K562 (cell line): ENCODE results near the gene VPS13D. TPM values are rescaled to one million over a fixed set of nuclear protein-coding genes. Genes with fewer than 3 reads are reported as not detected.

ENCODE experiments used
- ATAC-seq: fragments of 200-7000 bp; cut with Tn5 transposase; 3 replicates; pipeline ENCODE4 v1.9.1; 2020; ENCODE audit warnings: moderate library complexity
- BruUV-seq: library from RNA; stranded (reverse); fragments of 400-500 nt; replicated peaks from 2 replicates; lab custom pipeline; 2021; lab: Mats Ljungman, UMichigan
- CTCF ChIA-PET: fragments of 300-600 bp; formaldehyde crosslinking; extraction: SDS; loops from one replicate; lab custom pipeline; 2021; ENCODE audit warnings: low intra/inter-chr PET ratio; lab: Yijun Ruan, JAX
- POLR2A ChIA-PET: fragments of 300-600, 350-650 bp; sonication (Branson Sonifier 250); formaldehyde crosslinking; extraction: SDS; loops from one replicate; lab custom pipeline; 2021; ENCODE audit warnings: antibody characterized with exemption, inconsistent platforms; lab: Yijun Ruan, JAX
- DNase-seq, 4 experiments: peaks; one replicate each; pipeline versions ENCODE4 v3.0.0 to v3.0.0-alpha.2; 2011 to 2018; ENCODE audit warnings: low spot score in 3 of 4, mixed read lengths in 3 of 4; ENCODE audit errors: extremely low read depth in 1 of 4
- FAIRE-seq: peaks from 2 replicates; lab custom pipeline; 2011; peaks lifted over from hg19 to GRCh38; lab: Jason Lieb, UNC
- H2AFZ ChIP-seq: 2 replicates; pipeline ENCODE4 v1.6.0; 2011; ENCODE audit warnings: low read depth, low read length, control low read depth, inconsistent platforms
- H3K27ac ChIP-seq: fragments of 200-600 bp; 3 replicates; pipeline ENCODE4 v1.8.0; 2011; ENCODE audit warnings: low read depth, mild to moderate bottlenecking, control low read depth, inconsistent platforms, low read length, moderate library complexity, mixed read lengths; ENCODE audit errors: extremely low read depth
- H3K27me3 ChIP-seq, 2 experiments: fragments of 300-600 bp in 1 of 2; 2 replicates in 1 of 2; 3 replicates in 1 of 2; pipeline versions ENCODE4 v1.6.0 to v1.8.0; 2011; ENCODE audit warnings: inconsistent platforms in 2 of 2, low read length in 2 of 2, mild to moderate bottlenecking in 1 of 2, mixed read lengths in 1 of 2, moderate library complexity in 1 of 2; ENCODE audit not compliant: control insufficient read depth in 2 of 2, insufficient read depth in 2 of 2
- H3K36me3 ChIP-seq: fragments of 300-600 bp; 3 replicates; pipeline ENCODE4 v1.8.0; 2011; ENCODE audit warnings: mild to moderate bottlenecking, low read length, inconsistent platforms; ENCODE audit not compliant: control insufficient read depth, insufficient read depth
- H3K4me1 ChIP-seq, 2 experiments: fragments of 200-600 bp in 1 of 2; replicated peaks in 1 of 2; 2 replicates in 1 of 2; 3 replicates in 1 of 2; pipeline versions ENCODE4 v1.5.1 to v1.8.0; 2011; ENCODE audit warnings: inconsistent platforms in 2 of 2, low read length in 2 of 2, mild to moderate bottlenecking in 1 of 2, mixed read lengths in 1 of 2, moderate library complexity in 1 of 2; ENCODE audit not compliant: control insufficient read depth in 2 of 2, insufficient read depth in 2 of 2
- H3K4me2 ChIP-seq: 2 replicates; pipeline ENCODE4 v1.6.1; 2011; ENCODE audit warnings: low read length, control low read depth, inconsistent platforms, mixed read lengths; ENCODE audit not compliant: insufficient read depth
- H3K4me3 ChIP-seq: fragments of 200-600 bp; sonication (generic), shearing (Covaris generic); 2 replicates; pipeline ENCODE4 v1.5.1; 2016; ENCODE audit warnings: control low read depth, inconsistent platforms
- H3K79me2 ChIP-seq: fragments of 200-600 bp; 3 replicates; pipeline ENCODE4 v1.8.0; 2011; ENCODE audit warnings: low read length, inconsistent platforms; ENCODE audit not compliant: control insufficient read depth, insufficient read depth
- H3K9ac ChIP-seq, 2 experiments: 2 replicates each; pipeline versions ENCODE4 v1.6.0 to v1.6.1; 2011; ENCODE audit warnings: low read depth in 2 of 2, low read length in 2 of 2, control low read depth in 1 of 2, inconsistent platforms in 1 of 2, mild to moderate bottlenecking in 1 of 2, mixed read lengths in 1 of 2; ENCODE audit not compliant: insufficient read depth in 1 of 2
- H3K9me1 ChIP-seq: one replicate; pipeline ENCODE4 v1.6.0; 2011; ENCODE audit warnings: inconsistent platforms, mild to moderate bottlenecking, low read length, moderate library complexity; ENCODE audit not compliant: control insufficient read depth, insufficient read depth
- H3K9me3 ChIP-seq: replicated peaks from 2 replicates; pipeline ENCODE4 v1.5.1; 2011; ENCODE audit warnings: low read depth, low read length, inconsistent platforms; ENCODE audit not compliant: control insufficient read depth, insufficient read depth
- H4K20me1 ChIP-seq: replicated peaks from 2 replicates; pipeline ENCODE4 v1.6.1; 2011; ENCODE audit warnings: low read length, inconsistent platforms, mixed read lengths; ENCODE audit not compliant: control insufficient read depth, insufficient read depth
- DNMT1 ChIP-seq: fragments of 450-650 bp; IDR thresholded peaks from 2 replicates; pipeline ENCODE4 v1.6.1; 2016; ENCODE audit warnings: antibody characterized with exemption, mild to moderate bottlenecking
- ELF2 ChIP-seq: fragments of 250-450 bp; sonication (Bioruptor Pico); IDR thresholded peaks from 2 replicates; pipeline ENCODE4 v1.5.0; 2021; ENCODE audit warnings: mild to moderate bottlenecking
- HNRNPLL ChIP-seq: fragments of 200-400 bp; formaldehyde crosslinking; IDR thresholded peaks from 2 replicates; pipeline ENCODE4 v1.6.1; 2017; ENCODE audit warnings: low read length, low read depth, mild to moderate bottlenecking; ENCODE audit not compliant: poor library complexity, severe bottlenecking
- HNRNPUL1 ChIP-seq: fragments of 200-400 bp; formaldehyde crosslinking; IDR thresholded peaks from 2 replicates; pipeline ENCODE4 v1.6.1; 2017; ENCODE audit warnings: low read length
- ZBTB40 ChIP-seq, 2 experiments: fragments of 450-650 bp in 1 of 2; sonication (generic) in 1 of 2; formaldehyde crosslinking in 1 of 2; IDR thresholded peaks; 2 replicates each; pipeline versions ENCODE4 v1.7.1 to v1.9.0; 2016 to 2022; ENCODE audit warnings: inconsistent platforms in 1 of 2, mild to moderate bottlenecking in 1 of 2, missing genetic modification reagents in 1 of 2
- ZBTB7A ChIP-seq: IDR thresholded peaks from 2 replicates; pipeline ENCODE4 v1.6.1; 2011; ENCODE audit warnings: low read depth, mild to moderate bottlenecking, low read length, moderate library complexity, borderline replicate concordance; ENCODE audit not compliant: control insufficient read depth
- ZNF79 ChIP-seq: fragments of 250-450 bp; sonication (Bioruptor Pico); IDR thresholded peaks from 2 replicates; pipeline ENCODE4 v1.4.0; 2020; ENCODE audit warnings: low read depth, mild to moderate bottlenecking, moderate library complexity
- WGBS: fragments of 100-300 bp; shearing (Covaris generic); methylation state at CpG from one replicate; pipeline ENCODE4 v1.1.6; 2016; ENCODE audit warnings: low coverage, mixed read lengths; ENCODE audit not compliant: insufficient coverage; ENCODE audit errors: missing lambda C conversion rate; 5-methylcytosine and 5-hydroxymethylcytosine counted together
- in situ Hi-C: fragments of 300-500 bp; cut with MboI; formaldehyde crosslinking; loops from 4 replicates; pipeline ENCODE4 v1.15.0; 2018; ENCODE audit warnings: inconsistent platforms, mixed read lengths
- intact Hi-C: fragments of 100-400 bp; cut with micrococcal nuclease; formaldehyde crosslinking; loops from 2 replicates; pipeline ENCODE4 v1.14.2; 2022
- polyA plus RNA-seq, 8 experiments: library from polyadenylated mRNA; depleted of rRNA in 4 of 8; stranded (reverse) in 5 of 8; unstranded in 3 of 8; fragments of >200 nt; fragmentation: Nextera tagmentation in 2 of 8; fragmentation: Illumina TruSeq in 1 of 8; extraction: Ambion mirVana in 2 of 8; extraction: Trizol in 1 of 8; gene quantifications; 2 replicates each; pipeline versions ENCODE4 v1.2.1 to v1.2.3, GENCODE V29; 2011 to 2014; ENCODE audit warnings: inconsistent platforms in 1 of 8, missing spikeins in 1 of 8
- total RNA-seq, 7 experiments: library from RNA; depleted of rRNA in 6 of 7; stranded (reverse); fragments of >200 nt in 6 of 7; fragmentation: Illumina TruSeq in 2 of 7; extraction: Trizol in 2 of 7; gene quantifications; 2 replicates each; pipeline versions ENCODE4 v1.2.1 to v1.2.3, GENCODE V29; 2011 to 2021; ENCODE audit warnings: low replicate concordance in 1 of 7
- TF ChIP-seq, protein P1 (sequence below): fragments of 450-650 bp; IDR thresholded peaks from 2 replicates; pipeline ENCODE4 v1.6.1; 2016; ENCODE audit warnings: mild to moderate bottlenecking

VPS13D gene
- total and polyA plus RNA-seq, 9 of the 15 experiments (the other 6 are each of a cell fraction or from before 2014, with no cell fraction given), result 6.1 to 51.5 (median 38.5) TPM

DNA sequence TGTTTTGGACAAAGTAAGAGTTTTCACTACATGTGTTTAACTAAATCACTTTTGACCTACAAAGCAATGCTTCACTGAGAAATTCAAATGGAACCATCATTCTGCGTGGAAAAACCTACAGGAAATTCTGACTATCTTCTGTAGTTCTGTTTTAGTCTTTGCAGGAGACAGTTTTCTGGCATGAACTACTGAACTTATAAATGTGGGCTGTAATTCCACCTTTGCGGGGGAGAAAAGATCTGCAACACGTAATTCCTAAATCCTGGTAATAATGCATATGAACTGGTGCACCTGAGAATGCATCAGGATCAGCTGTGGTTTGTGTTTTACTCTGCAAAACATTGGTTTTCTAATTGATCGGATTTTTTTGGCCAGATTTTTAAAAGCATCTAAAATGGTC lies 106.0 kb downstream of the VPS13D start:
- Histone ChIP-seq H3K27me3 (no peaks in the 10 kb centered on the region), H3K9ac (no peak overlapping the region), H3K4me2 (no peak overlapping the region), H3K4me1 (peaks cover 0 to 8% of the 10 kb centered on the region in 2 experiments; a peak in 3 of 5 replicates), H3K9me3 (no peaks in the 10 kb centered on the region), H2AFZ (no peak overlapping the region), H3K9me1 (no peaks in the 10 kb centered on the region), H3K79me2 (no peaks in the 10 kb centered on the region), H3K36me3 (peaks cover 65% of the 10 kb centered on the region), H3K27ac (no peak overlapping the region), H3K4me3 (no peak overlapping the region), H4K20me1 (no peaks in the 10 kb centered on the region)
- 93% methylated on average over 4 of the region's 4 CpGs for WGBS
- TF ChIP-seq ZNF79 (CRISPR knock-in tag) (no peak), DNMT1 (no peak), ZBTB7A (no peak), HNRNPLL (no peak), HNRNPUL1 (no peak), ELF2 (no peak), ZBTB40 (IDR thresholded peaks at IDR 0.05) (no peak), ZBTB40 (CRISPR knock-in tag; IDR thresholded peaks at IDR 0.05) (no peak)
- TF ChIP-seq, protein P1, sequence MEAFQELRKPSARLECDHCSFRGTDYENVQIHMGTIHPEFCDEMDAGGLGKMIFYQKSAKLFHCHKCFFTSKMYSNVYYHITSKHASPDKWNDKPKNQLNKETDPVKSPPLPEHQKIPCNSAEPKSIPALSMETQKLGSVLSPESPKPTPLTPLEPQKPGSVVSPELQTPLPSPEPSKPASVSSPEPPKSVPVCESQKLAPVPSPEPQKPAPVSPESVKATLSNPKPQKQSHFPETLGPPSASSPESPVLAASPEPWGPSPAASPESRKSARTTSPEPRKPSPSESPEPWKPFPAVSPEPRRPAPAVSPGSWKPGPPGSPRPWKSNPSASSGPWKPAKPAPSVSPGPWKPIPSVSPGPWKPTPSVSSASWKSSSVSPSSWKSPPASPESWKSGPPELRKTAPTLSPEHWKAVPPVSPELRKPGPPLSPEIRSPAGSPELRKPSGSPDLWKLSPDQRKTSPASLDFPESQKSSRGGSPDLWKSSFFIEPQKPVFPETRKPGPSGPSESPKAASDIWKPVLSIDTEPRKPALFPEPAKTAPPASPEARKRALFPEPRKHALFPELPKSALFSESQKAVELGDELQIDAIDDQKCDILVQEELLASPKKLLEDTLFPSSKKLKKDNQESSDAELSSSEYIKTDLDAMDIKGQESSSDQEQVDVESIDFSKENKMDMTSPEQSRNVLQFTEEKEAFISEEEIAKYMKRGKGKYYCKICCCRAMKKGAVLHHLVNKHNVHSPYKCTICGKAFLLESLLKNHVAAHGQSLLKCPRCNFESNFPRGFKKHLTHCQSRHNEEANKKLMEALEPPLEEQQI, result no peak
- no TSS peak for BruUV-seq
- no peak for FAIRE-seq
- ATAC-seq, result no peak
- ChIA-PET CTCF (no interaction called here), POLR2A (interaction anchor here (0.9 kb wide), 1 partner anchor 58 kb away, joined by 3 read pairs; no protein-coding TSS in a partner anchor)
- no peak for DNase-seq
- intact Hi-C loops, result no loop called here
- in situ Hi-C loops, result no loop called here
